Endometrial microvascular endothelial cells (primary cell): ENCODE measurements around the gene SCN4B. TPM values are rescaled to one million over a fixed set of nuclear protein-coding genes. Genes with fewer than 3 reads are reported as not detected.
"Not testable (repeated sequence)": the region's sequence is repeated elsewhere in the genome, so short reads cannot be mapped to it uniquely, and the experiment has no call there.

Experiments
- in situ Hi-C: cut with HindIII; loops from 2 replicates; pipeline ENCODE4 v1.10.0; 2017; ENCODE audit warnings: low sequenced_read_pairs, low pct_unique_long_range_greater_than_20kb; ENCODE audit errors: inconsistent ontology term
- total RNA-seq: library from RNA; depleted of rRNA; stranded (reverse); fragments of >200 nt; gene quantifications from one replicate; pipeline ENCODE4 v1.2.3, GENCODE V29; 2015; ENCODE audit errors: inconsistent ontology term

SCN4B gene, protein sequence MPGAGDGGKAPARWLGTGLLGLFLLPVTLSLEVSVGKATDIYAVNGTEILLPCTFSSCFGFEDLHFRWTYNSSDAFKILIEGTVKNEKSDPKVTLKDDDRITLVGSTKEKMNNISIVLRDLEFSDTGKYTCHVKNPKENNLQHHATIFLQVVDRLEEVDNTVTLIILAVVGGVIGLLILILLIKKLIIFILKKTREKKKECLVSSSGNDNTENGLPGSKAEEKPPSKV
- under 0.01 TPM for total RNA-seq

DNA sequence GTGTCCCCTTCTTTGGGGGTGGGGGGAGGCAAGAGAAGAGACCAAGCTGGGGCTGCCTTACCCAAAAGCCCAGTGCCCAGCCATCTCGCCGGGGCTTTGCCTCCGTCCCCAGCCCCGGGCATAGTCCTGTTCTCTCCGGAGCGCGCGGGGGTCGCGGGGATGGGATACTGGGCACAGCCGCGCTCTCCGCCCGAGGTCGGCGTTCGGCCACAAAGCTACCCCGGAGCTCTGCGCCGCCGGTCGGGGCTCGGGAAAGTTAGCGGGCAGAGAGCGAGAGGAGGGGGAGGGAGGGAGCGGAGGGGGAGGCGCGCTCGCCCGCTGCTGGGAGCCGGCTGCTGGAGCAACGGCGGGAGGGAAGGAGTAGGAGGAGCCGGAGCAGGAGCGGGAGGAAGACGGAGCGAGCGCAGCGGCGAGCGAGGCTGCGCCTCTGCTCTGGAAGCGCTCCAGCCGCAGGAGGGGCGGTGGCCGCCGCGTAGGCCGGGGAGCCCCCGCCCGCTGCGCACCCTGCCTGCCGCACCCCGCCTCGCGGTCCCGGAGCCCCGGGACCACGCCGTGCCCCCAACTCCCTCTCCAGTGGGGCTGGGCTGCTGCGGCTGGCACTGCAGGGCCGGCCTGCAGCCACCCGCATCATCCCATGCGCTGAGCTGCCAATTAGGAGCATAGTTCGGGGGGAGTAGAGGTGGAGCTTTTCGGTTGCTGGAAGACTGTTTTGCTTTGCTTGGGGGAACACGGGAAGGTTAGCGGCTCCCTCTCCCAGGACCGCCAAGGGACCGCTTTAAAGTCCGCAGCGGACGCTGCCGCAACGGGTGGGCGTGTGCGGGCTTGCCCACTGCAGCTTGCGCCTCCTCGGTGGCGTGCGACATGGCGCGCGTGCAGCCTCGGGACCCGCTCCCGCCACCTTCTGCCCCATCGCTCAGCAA is at the start of gene SCN4B:
Gene SCN4B, minus strand, starts transcription at position 272 of the 920 bp plus-strand sequence. Its CDS starts 150 bp downstream, at position 122.
- in situ Hi-C loops: no loop called here

DNA sequence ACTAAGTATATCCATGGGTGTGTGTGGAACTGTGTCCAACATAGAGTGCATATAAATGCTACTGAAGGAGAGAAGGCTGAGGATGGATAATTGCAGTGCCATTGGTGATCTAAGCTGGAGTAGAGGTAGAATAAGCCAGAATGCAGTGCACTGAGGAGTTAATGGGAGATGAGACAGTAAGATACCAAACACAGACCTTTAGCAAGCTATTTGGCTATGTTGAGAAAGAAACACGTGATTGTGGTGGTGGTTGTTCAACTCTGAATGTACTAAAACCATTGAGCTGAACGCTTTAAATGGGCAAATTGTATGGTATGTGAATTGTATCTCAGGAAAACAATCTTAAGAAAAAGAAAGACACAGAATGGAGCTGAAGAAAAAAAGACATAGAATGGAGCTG is 49.3 kb upstream of the SCN4B start:
- in situ Hi-C loops: no loop called here

DNA sequence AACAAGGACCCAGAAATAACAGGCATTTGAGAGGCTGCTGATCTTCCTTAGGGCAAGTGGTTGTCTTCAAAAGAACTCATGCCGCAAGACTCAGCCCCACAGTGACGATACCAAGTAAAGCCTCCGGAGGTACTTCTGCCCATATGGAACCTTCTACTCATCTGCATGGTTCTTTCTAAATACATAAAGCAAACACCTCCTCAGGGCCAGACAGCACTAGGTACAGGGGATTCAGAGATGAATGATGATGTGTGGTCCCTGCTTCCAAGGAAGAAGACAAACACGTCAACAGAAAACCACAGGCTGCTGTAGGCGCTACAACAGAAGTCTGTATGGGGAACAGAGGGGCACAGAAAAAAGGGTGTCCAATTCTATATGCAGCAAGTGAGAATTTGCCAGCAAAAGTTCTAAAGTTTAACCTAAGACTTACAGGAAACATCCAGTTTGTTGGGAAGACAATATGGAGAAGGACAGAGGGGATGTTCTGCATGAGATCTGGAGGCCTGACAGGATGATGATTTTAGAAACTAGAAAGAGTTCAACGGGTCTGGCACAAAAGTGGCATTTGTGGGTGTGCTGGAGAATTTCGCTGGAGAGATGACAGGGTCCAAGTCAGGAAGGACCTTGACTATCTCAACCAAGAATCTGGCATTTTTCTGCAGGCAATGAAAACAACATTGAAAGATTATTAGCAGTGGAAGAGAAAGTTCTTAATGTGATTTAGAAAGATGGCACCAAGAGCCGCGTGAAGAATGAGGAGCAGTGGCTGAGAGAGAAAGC is 48.5 kb upstream of the SCN4B start:
- in situ Hi-C loops: no loop called here

DNA sequence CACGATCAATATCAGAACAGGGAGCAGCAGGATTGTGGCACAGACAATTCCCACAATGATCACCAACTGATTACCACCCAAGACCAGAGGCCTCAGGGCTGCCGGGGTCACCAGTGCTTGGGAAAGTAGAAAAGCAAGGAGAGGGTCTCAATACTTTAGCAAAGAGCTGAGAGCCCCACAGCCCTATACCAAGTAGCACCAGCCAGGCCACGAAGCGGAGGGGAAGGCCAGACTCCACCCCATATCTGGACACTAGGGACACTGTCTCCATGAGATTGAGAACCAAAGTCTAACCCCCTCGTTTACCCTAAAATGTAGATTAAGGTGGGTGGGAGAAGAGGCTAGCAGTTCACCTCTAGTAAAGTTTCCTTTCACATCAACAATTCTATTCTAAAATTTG is 47.9 kb upstream of the SCN4B start:
- in situ Hi-C loops: no loop called here

DNA sequence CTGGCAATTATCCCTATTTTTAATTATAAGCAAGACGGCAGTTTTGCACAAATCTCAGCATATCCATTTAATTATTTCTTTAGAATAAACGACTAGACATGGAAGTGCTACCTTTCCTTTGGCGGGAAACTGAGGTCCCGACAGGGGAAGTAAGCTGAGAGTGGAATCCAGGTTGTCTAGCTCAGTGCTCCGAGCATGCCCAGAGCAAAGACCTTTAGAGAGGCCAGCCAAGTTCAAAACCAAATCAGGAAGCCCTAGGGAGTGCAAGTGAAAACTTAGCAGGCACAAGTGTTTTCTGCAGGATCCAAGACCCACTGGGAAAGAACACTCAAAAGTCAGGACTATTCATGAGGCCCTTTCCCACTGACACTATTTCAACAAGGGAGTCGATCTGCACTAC is 46.5 kb upstream of the SCN4B start:
- in situ Hi-C loops: no loop called here

DNA sequence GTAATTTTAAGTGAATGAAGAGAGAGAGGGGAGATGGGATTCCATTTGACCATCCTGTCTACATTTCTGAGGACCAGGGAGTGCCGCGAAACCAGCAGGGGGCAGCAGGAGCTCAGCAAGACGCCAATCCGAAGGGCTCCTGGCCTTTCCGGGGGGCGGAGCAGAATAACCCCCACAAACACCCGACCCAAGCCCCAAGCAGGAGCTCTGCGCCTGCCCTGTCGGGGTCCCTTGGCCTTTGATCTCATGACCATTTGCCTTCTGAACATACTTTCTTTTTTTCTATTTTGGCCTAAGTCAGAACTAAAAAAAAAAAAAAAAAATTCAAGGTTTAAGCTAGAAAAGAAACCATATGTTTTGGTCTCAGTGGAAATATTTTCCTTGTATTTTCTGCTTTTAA is 45.7 kb upstream of the SCN4B start:
- in situ Hi-C loops: no loop called here

DNA sequence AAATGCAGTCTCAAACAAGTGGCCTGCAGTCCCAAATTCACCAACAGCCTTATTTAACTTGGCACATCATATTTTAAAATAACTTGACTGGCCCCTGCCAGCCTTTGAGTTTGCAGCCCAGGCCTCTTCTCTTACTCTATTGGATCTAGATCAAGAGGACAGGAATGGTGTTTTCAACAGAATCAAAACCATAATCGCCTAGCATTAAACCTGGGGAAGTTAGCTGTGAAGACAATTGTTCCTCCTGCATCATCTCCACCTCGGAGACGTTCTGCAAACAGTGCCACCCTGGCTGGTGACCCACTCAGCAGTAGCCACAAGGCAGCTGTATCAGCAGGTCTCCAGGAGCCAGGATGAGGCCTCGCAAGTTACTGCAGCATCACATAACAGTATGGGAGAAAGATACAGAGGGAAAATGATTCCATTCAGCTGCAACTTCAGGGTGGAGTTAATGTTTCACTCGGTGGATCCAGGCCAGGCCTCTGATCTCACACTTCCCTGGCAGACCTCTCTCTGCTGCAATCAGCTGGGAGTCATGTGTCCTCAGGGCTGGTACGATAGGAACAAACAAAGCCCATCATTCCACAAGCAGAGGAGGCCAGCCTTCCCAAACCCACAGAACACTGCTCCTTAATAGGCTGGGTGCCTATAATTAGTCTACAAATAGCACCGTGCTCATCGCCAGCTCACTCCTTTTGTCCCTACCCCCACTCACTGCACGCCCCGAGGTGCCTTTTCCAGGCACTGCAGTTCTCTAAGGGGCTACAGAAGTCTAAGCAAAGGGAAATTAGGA is 42.4 kb upstream of the SCN4B start:
- in situ Hi-C loops: no loop called here

DNA sequence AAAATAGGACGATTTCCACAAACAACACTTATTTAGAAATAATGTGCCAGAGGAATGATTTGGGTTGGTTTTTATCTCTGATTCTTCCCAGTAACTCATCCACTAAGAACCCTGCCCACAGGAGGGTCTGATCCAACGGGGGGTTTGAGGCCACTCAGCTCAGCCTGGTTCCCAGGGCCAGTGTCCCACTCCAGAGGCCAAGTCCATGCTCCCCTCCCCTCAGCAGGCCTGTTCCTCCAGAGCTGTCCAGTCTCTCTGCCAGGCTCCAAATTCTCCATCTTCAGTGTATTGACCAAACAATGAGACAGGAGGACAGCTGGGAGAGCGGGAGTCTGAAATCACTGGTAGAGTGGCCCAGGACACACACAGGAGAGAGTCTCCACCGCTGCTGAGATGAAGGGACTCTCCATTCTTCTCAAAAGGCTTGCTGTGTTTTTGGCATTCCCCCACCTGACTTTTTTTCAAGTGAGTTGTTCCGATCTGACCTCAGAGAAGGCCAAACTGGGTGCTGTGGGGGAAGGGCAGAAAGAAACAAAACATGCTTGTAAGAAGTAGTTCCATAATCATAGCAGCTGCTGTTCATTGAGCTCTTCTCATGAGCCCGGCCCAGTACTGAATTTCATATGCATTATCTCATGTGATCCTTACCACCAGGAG is 41.4 kb upstream of the SCN4B start:
- in situ Hi-C loops: no loop called here

DNA sequence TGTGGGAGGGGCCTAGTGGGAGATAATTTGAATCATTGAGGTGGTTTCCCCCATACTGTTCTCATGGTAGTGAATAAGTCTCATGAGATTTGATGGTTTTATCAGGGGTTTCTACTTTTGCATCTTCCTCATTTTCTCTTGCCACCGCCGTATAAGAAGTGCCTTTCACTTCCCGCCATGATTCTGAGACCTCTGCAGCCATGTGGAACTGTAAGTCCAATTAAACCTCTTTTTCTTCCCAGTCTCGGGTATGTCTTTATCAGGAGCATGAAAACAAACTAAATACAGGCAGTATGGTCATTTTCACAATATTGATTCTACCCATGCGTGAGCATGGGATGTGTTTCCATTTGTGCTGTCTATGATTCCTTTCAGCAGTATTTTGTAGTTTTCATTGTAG is 40.2 kb upstream of the SCN4B start:
- in situ Hi-C loops: not testable (repeated sequence)

DNA sequence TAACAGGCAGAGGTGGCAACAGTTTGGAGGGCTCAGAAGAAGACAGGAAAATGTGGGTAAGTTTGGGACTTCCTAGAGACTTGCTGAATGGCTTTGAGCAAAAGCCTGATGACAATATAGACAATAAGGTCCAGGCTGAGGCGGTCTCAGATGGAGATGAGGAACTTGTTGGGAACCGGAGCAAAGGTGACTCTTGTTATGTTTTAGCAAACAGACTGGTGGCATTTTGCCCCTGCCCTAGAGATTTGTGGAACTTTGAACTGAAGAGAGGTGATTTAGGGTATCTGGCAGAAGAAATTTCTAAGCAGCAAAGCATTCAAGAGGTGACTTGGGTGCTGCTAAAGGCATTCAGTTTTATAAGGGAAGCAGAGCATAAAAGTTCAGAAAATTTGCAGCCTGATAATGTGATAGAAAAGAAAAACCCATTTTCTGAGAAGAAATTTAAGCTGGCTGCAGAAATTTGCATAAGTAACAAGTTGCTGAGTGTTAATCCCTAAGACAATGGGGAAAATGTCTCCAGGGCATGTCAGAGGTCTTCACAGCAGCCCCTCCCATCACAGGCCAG is 38.4 kb upstream of the SCN4B start:
- in situ Hi-C loops: not testable (repeated sequence)

DNA sequence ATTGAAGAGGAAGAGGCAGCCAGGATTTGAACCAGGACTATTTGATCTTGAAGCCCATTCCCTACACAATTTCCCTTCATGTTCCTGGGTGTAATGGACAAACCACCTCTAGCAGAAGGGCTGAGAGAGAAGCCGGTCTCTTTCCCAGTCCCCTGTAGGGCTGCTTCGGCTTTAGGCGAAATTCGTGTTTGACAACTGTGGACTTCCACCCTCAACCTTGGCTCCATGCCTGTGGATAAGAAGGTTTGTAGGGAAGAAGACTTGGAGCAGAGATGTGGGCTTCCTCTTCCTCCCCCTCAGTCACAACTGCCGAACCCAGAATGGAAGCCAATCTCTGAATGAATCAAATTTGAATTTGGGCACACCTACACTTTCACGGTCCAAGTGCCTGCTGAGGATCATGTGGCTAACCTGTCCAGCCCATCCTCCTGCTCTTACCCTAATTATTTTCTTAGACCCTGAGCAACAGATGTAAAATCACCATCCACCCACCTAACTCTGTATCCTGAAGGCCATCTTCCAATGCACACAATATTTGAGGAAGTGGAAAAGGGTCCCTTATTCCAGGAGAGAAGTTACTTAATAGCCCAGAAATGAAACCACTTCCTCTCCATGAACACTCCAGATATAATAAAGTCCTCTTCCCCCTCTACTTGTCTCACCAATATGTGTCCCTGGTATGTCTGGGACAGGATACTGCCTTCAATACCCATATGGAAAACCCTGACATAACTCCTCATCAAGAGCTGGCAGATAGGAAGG is 33.9 kb upstream of the SCN4B start:
- in situ Hi-C loops: no loop called here

DNA sequence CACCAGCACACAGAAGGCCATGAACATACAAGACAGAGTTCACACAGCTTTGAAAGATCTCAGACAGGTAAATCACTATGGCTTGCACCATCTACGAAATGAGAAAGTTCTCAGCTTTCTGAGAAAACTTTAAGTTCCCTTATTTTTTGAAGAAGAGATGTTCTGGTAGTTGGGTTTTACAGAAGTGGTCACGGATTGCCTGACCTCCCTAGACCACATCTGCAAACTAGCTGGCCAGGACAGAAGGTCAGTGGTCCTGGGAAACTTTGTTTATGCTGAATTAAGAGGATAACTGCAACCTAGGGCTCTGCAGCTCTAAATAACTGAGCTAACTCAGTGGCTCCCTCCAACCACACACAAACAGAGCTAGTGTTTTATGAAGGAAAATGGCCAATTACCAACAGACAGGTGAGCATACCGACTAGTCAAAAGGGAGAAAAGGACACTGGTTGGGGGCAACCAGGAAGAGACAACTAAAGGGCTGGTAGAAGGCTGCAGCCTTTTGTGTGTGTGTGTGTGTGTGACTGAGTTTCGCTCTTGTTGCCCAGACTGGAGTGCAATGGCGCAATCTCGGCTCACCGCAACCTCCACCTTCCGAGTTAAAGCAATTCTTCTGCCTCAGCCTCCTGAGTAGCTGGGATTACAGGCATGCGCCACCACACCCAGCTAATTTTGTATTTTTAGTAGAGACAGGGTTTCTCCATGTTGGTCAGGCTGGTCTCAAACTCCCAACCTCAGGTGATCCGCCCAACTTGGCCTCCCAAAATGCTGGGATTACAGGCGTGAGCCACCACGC is 32.4 kb upstream of the SCN4B start:
- in situ Hi-C loops: no loop called here

DNA sequence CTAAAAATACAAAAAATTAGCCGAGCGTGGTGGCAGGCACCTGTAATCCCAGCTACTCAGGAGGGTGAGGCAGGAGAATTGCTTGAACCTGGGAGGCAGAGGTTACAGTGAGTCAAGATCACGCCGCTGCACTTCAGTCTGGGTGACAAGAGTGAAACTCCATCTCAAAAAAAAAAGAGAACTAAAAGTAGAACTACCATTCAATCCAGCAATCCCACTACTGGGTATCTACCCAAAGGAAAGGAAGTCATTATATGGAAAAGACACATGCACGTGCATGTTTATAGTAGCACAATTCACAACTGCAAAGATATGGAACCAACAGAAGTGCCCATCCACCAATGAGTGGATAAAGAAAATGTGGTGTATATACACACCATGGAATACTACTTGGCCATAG is 31.1 kb upstream of the SCN4B start:
- in situ Hi-C loops: not testable (repeated sequence)

DNA sequence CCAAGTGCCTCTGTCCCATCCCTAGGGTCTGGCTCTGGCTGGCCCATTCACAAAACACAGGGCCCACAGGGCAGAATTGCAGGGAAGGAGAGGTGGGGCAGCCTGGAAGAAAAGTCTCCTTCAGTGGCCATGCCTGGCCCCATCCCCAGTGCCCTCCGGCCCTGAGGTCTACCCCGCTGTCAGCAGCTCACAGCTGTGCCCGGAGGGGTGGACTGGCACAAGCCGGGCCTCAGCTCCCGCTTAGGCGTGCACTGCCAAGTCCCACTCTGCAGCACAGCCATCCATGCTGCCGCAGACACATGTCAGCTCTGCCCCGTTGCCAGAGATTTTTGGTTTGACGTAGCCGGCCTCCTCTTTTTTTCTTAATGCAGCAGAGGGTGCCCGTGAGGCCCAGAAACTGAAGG is 27.7 kb upstream of the SCN4B start:
- in situ Hi-C loops: no loop called here

DNA sequence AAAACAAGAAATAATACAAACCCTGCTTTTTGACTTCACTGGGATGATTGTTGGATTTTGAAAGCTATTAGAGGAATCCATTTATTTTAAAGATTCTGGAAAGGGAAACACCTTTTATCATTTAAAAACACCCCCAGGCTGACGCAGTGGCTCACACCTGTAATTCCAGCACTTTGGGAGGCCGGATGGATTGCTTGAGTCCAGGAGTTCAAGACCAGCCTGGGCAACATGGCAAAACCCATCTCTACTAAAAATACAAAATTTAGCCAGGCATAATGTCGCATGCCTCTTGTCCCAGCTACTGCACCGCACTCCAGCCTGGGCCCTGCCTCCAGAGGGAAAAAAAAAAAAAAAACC is 24.1 kb upstream of the SCN4B start:
- in situ Hi-C loops: no loop called here

DNA sequence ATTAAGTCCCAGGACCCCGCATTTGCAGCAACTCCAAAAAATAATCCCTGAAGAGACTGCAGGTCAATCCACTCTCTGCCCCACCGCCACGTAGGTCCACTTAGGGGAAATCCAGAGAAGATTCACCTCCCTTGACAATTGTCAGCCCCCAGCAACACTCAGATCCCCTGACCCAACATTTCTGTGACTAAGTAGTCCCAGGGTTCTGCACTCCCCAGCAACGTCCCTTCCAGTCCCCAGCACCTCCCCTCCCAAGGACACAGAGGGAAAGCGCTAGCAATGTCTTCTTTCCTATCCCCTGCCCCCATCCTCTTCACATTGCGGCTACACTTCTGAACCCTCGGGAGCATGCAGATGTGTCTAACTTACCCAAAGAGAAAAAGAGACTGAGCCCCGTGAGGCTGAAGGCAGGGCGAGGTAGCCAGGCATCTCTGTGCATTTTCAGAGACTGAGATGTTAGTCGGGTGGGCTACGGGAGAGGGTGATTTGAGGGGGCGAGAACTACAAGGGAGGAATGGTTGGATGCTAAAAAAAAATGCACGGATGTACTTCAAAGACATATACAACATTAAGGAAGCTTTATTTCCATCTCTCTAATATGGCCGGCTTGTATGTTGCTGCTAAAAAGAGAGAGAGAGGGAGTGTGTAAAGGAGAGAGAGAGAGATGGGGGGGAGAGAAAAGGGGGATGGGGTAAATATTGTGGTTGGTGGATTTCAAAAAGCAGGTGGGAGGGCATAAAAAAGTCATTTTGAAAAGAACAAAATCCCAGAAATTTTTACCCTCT is 23.6 kb upstream of the SCN4B start, which contains the start of gene SCN2B:
Gene SCN2B, minus strand, starts transcription at position 647 of the 785 bp plus-strand sequence. Its CDS starts 208 bp downstream, at position 439.
- in situ Hi-C loops: no loop called here
